HepG2 (cell line): ENCODE data around the gene HPDL. TPM values are rescaled to one million over a fixed set of nuclear protein-coding genes. Genes with fewer than 3 reads are reported as not detected.

Source experiments
- ATAC-seq: fragments of 200-7000 bp; cut with Tn5 transposase; 3 replicates; pipeline ENCODE4 v1.9.1; 2020; ENCODE audit warnings: mild to moderate bottlenecking, moderate library complexity
- BruUV-seq: library from RNA; stranded (reverse); fragments of 400-500 nt; replicated peaks from 2 replicates; lab custom pipeline; 2021; lab: Mats Ljungman, UMichigan
- CTCF ChIA-PET: fragments of 300-600 bp; formaldehyde crosslinking; extraction: SDS; loops from one replicate; lab custom pipeline; 2021; ENCODE audit warnings: low total read pairs, inconsistent platforms, low intra/inter-chr PET ratio; lab: Yijun Ruan, JAX
- POLR2A ChIA-PET: fragments of 350-600 bp; sonication (Branson Sonifier 250); formaldehyde crosslinking; loops from one replicate; lab custom pipeline; 2020; ENCODE audit warnings: antibody characterized with exemption, inconsistent platforms; lab: Yijun Ruan, JAX
- DNase-seq: peaks from one replicate; pipeline ENCODE4 v3.0.0-alpha.2; 2015; ENCODE audit warnings: low spot score
- FAIRE-seq: peaks from 3 replicates; lab custom pipeline; 2011; peaks lifted over from hg19 to GRCh38; lab: Jason Lieb, UNC
- H2AFZ ChIP-seq: one replicate; pipeline ENCODE4 v1.6.1; 2011; ENCODE audit warnings: low read length, inconsistent platforms
- H3K27ac ChIP-seq: fragments of 300-600 bp; 3 replicates; pipeline ENCODE4 v1.8.0; 2011; ENCODE audit warnings: mixed run types, mild to moderate bottlenecking, mixed read lengths, low read length, inconsistent platforms; ENCODE audit not compliant: insufficient read depth; ENCODE audit errors: extremely low read length
- H3K27me3 ChIP-seq, 2 experiments: fragments of 200-600 bp in 1 of 2; 2 replicates in 1 of 2; 3 replicates in 1 of 2; pipeline versions ENCODE4 v1.6.0 to v1.8.0; 2011; ENCODE audit warnings: low read length in 2 of 2, mild to moderate bottlenecking in 2 of 2, moderate library complexity in 2 of 2, inconsistent platforms in 1 of 2; ENCODE audit not compliant: insufficient read depth in 2 of 2, control insufficient read depth in 1 of 2
- H3K36me3 ChIP-seq, 2 experiments: fragments of 200-600 bp in 1 of 2; replicated peaks in 1 of 2; 2 replicates in 1 of 2; 3 replicates in 1 of 2; pipeline versions ENCODE4 v1.5.1 to v1.8.0; 2011; ENCODE audit warnings: low read length in 2 of 2, inconsistent platforms in 1 of 2; ENCODE audit not compliant: insufficient read depth in 2 of 2, control insufficient read depth in 1 of 2
- H3K4me1 ChIP-seq: 2 replicates; pipeline ENCODE4 v1.5.1; 2012; ENCODE audit warnings: low read length, inconsistent platforms; ENCODE audit not compliant: insufficient read depth
- H3K4me2 ChIP-seq: 2 replicates; pipeline ENCODE4 v1.6.0; 2011; ENCODE audit warnings: low read depth, low read length, inconsistent platforms
- H3K4me3 ChIP-seq, 3 experiments: fragments of 200-600 bp in 1 of 3; sonication (generic), shearing (Covaris generic) in 1 of 3; replicated peaks in 1 of 3; 2 replicates each; pipeline ENCODE4 v1.5.1; 2011 to 2016; ENCODE audit warnings: low read length in 3 of 3, inconsistent platforms in 2 of 3, low read depth in 2 of 3, mild to moderate bottlenecking in 2 of 3, control low read depth in 1 of 3, mixed read lengths in 1 of 3; ENCODE audit not compliant: insufficient read depth in 1 of 3
- H3K79me2 ChIP-seq: one replicate; pipeline ENCODE4 v1.6.1; 2011; ENCODE audit warnings: low read length, inconsistent platforms; ENCODE audit not compliant: insufficient read depth
- H3K9ac ChIP-seq: 2 replicates; pipeline ENCODE4 v1.6.0; 2011; ENCODE audit warnings: mild to moderate bottlenecking, low read depth, low read length, inconsistent platforms; ENCODE audit not compliant: insufficient read depth
- H3K9me3 ChIP-seq: 2 replicates; pipeline ENCODE4 v1.5.1; 2012; ENCODE audit warnings: mild to moderate bottlenecking, low read length
- H4K20me1 ChIP-seq: 2 replicates; pipeline ENCODE4 v1.6.0; 2011; ENCODE audit warnings: inconsistent platforms, mild to moderate bottlenecking, low read length, moderate library complexity; ENCODE audit not compliant: insufficient read depth
- GZF1 ChIP-seq: sonication (generic); formaldehyde crosslinking; IDR thresholded peaks from 2 replicates; pipeline ENCODE4 v1.5.1; 2020; ENCODE audit warnings: mild to moderate bottlenecking, missing genetic modification reagents
- HMGA1 ChIP-seq: sonication (generic); formaldehyde crosslinking; conservative IDR thresholded peaks from 2 replicates; pipeline ENCODE4 v1.4.0; 2020; ENCODE audit warnings: missing genetic modification reagents
- ISX ChIP-seq: sonication (generic); formaldehyde crosslinking; conservative IDR thresholded peaks from 2 replicates; pipeline ENCODE4 v1.5.0; 2020; ENCODE audit warnings: missing genetic modification reagents
- KDM5A ChIP-seq: fragments of 200-600 bp; sonication (generic); IDR thresholded peaks from 2 replicates; pipeline ENCODE4 v1.7.0; 2018; ENCODE audit warnings: antibody characterized with exemption, mild to moderate bottlenecking, low read length, borderline replicate concordance
- KLF11 ChIP-seq: IDR thresholded peaks from 2 replicates; pipeline ENCODE4 v1.6.1; 2016; ENCODE audit warnings: missing compliant biosample characterization
- MYNN ChIP-seq: sonication (generic); formaldehyde crosslinking; IDR thresholded peaks from 2 replicates; pipeline ENCODE4 v1.4.0; 2020; ENCODE audit warnings: mild to moderate bottlenecking, low read depth, missing genetic modification reagents
- NAIF1 ChIP-seq: sonication (generic); formaldehyde crosslinking; IDR thresholded peaks from 2 replicates; pipeline ENCODE4 v1.5.0; 2020; ENCODE audit warnings: mild to moderate bottlenecking, missing genetic modification reagents, borderline replicate concordance
- THAP11 ChIP-seq: IDR thresholded peaks from 2 replicates; pipeline ENCODE4 v1.6.1; 2016; ENCODE audit warnings: missing biosample characterization, missing genetic modification reagents
- U2AF1 ChIP-seq: fragments of 200-400 bp; formaldehyde crosslinking; optimal IDR thresholded peaks from 2 replicates; pipeline ENCODE3; 2017; ENCODE audit warnings: mild to moderate bottlenecking, low read depth, low read length
- ZBTB33 ChIP-seq: sonication (generic); formaldehyde crosslinking; IDR thresholded peaks from 2 replicates; pipeline ENCODE4 v1.4.0; 2020; ENCODE audit warnings: missing genetic modification reagents
- ZNF296 ChIP-seq: sonication (generic); formaldehyde crosslinking; conservative IDR thresholded peaks from 2 replicates; pipeline ENCODE4 v1.5.0; 2020; ENCODE audit warnings: mild to moderate bottlenecking, missing genetic modification reagents
- ZNF317 ChIP-seq: sonication (generic); formaldehyde crosslinking; IDR thresholded peaks from 2 replicates; pipeline ENCODE4 v1.5.0; 2020; ENCODE audit warnings: mild to moderate bottlenecking, missing genetic modification reagents
- ZNF644 ChIP-seq: IDR thresholded peaks from 2 replicates; pipeline ENCODE4 v1.6.1; 2016; ENCODE audit warnings: low read depth
- WGBS: methylation state at CpG from one replicate; pipeline ENCODE4 v1.1.6; 2017; ENCODE audit warnings: low lambda C conversion rate; 5-methylcytosine and 5-hydroxymethylcytosine counted together
- in situ Hi-C: cut with HindIII; loops from 2 replicates; pipeline ENCODE4 v1.10.0; 2017; ENCODE audit warnings: low pct_unique_long_range_greater_than_20kb; ENCODE audit not compliant: extremely low pct_ligation_motif_present
- intact Hi-C: fragments of 100-400 bp; cut with micrococcal nuclease; formaldehyde crosslinking; loops from one replicate; pipeline ENCODE4 v1.10.0; 2022; ENCODE audit not compliant: unreplicated experiment
- polyA plus RNA-seq, 8 experiments: library from polyadenylated mRNA; depleted of rRNA in 3 of 8; stranded (reverse) in 7 of 8; unstranded in 1 of 8; fragments of >200 nt; fragmentation: Illumina TruSeq in 4 of 8; extraction: Trizol in 4 of 8; gene quantifications; 2 replicates each; pipeline versions ENCODE4 v1.2.1 to v1.2.3, GENCODE V29; 2011 to 2016; ENCODE audit warnings: low read depth in 4 of 8, missing spikeins in 1 of 8, mixed read lengths in 1 of 8; ENCODE audit not compliant: insufficient read depth in 1 of 8
- total RNA-seq, 5 experiments: library from RNA; depleted of rRNA; stranded (reverse); fragments of >200 nt; fragmentation: Illumina TruSeq; extraction: Trizol; gene quantifications; 2 replicates each; pipeline ENCODE4 v1.2.3, GENCODE V29; 2016; ENCODE audit warnings: low read depth in 1 of 5
- TF ChIP-seq, protein P1 (sequence below): sonication (generic); formaldehyde crosslinking; IDR thresholded peaks from 2 replicates; pipeline ENCODE4 v1.9.0; 2021; ENCODE audit warnings: missing genetic modification reagents, mild to moderate bottlenecking, borderline replicate concordance
- TF ChIP-seq, protein P2 (sequence below): IDR thresholded peaks from 2 replicates; pipeline ENCODE4 v1.6.1; 2018; ENCODE audit warnings: missing genetic modification reagents

The HPDL gene
- total and polyA plus RNA-seq, 2 of the 13 experiments (the other 11 are each of a cell fraction or from before 2014, with no cell fraction given): not detected

DNA sequence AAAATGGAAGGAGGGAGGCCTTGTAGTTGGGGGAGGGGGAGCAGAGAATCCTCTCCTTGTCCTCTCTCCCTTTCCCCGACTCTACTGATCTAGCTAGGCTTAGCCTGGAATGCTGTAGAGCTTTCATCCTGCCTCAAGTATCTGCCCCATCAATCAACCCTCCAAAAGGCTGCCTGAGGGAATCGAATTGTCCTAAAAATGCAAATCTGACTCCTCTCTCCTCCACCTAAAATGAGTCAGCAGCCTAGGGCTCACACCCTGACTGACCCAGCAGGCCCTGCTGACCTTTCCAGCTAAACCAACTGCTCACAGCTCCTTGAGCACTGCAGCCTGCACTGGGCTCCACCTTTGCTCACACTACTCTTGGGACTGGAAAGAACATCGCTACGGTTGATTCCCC is 2.8 kb downstream of the HPDL start:
- H3K27me3 ChIP-seq: no peaks in the 10 kb centered on the region
- H3K9ac ChIP-seq: no peak overlapping the region
- no TSS peak for BruUV-seq
- intact Hi-C loops: no loop called here
- peaks cover 5% of the 10 kb centered on the region for H3K4me1 ChIP-seq
- no peaks in the 10 kb centered on the region for H3K9me3 ChIP-seq
- ATAC-seq (no peak), DNase-seq (no peak), FAIRE-seq (no peak)
- no peak overlapping the region for H3K4me3 ChIP-seq
- no peak overlapping the region for H2AFZ ChIP-seq
- peaks cover 2 to 26% of the 10 kb centered on the region in 2 experiments; a peak in 4 of 5 replicates for H3K36me3 ChIP-seq
- no peak overlapping the region for H3K4me2 ChIP-seq
- TF ChIP-seq NAIF1 (no peak), HMGA1 (CRISPR knock-in tag) (no peak), KLF11 (CRISPR knock-in tag) (no peak), ZNF296 (no peak), KDM5A (no peak), THAP11 (no peak), MYNN (CRISPR knock-in tag) (no peak), ZNF317 (CRISPR knock-in tag) (no peak), GZF1 (CRISPR knock-in tag) (no peak), ISX (CRISPR knock-in tag) (no peak), ZNF644 (CRISPR knock-in tag) (no peak), U2AF1 (no peak), ZBTB33 (no peak)
- TF ChIP-seq, protein P1, sequence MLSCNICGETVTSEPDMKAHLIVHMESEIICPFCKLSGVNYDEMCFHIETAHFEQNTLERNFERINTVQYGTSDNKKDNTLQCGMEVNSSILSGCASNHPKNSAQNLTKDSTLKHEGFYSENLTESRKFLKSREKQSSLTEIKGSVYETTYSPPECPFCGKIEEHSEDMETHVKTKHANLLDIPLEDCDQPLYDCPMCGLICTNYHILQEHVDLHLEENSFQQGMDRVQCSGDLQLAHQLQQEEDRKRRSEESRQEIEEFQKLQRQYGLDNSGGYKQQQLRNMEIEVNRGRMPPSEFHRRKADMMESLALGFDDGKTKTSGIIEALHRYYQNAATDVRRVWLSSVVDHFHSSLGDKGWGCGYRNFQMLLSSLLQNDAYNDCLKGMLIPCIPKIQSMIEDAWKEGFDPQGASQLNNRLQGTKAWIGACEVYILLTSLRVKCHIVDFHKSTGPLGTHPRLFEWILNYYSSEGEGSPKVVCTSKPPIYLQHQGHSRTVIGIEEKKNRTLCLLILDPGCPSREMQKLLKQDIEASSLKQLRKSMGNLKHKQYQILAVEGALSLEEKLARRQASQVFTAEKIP (CRISPR knock-in tag): no peak
- TF ChIP-seq, protein P2, sequence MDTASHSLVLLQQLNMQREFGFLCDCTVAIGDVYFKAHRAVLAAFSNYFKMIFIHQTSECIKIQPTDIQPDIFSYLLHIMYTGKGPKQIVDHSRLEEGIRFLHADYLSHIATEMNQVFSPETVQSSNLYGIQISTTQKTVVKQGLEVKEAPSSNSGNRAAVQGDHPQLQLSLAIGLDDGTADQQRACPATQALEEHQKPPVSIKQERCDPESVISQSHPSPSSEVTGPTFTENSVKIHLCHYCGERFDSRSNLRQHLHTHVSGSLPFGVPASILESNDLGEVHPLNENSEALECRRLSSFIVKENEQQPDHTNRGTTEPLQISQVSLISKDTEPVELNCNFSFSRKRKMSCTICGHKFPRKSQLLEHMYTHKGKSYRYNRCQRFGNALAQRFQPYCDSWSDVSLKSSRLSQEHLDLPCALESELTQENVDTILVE (CRISPR knock-in tag): no peak
- CTCF ChIA-PET: no interaction called here
- in situ Hi-C loops: no loop called here
- H3K27ac ChIP-seq: no peak overlapping the region
- 92% methylated on average over 2 of the region's 4 CpGs for WGBS
- no peaks in the 10 kb centered on the region for H3K79me2 ChIP-seq
- H4K20me1 ChIP-seq: no peaks in the 10 kb centered on the region
- POLR2A ChIA-PET: interaction anchor here (2.4 kb wide), 1 partner anchor 11 kb away, joined by 13 read pairs; the partner anchor contains the start of genes MUTYH and TOE1
